Stimulated activated CD4-positive, alpha-beta T cell treated with anti-CD3 and anti-CD28 coated beads, Interleukin-2, amount 100 ng/mL, for 48 hours (primary cell): Measurements from ENCODE around the gene EFR3B.
"Not testable (repeated sequence)": the region's sequence is repeated elsewhere in the genome, so short reads cannot be mapped to it uniquely, and the experiment has no call there.

Source experiments
- DNase-seq, 2 donors: peaks; one replicate each; pipeline ENCODE4 v3.0.0-alpha.2; 2020

The EFR3B gene

DNA sequence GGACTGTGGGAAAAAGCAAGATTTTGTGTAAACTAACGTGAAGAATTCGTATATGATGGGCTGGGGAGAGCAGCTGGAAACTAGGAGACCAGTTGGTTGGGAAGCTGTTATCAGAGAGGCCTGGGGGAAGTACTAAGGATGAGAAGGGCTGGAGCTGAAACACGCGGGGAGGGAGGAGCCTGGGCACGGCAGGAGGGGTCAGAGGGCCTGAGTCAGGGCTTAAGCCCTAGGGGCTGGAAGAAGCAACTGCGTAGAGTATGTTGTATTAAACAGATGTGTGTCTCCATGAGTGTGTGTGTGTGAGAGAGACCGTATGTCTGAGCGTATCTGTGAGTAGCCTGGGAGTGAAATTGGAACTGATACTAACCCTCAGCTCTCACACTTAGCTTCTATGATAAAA lies 118.1 kb downstream of the EFR3B start:
- DNase-seq: no peak

DNA sequence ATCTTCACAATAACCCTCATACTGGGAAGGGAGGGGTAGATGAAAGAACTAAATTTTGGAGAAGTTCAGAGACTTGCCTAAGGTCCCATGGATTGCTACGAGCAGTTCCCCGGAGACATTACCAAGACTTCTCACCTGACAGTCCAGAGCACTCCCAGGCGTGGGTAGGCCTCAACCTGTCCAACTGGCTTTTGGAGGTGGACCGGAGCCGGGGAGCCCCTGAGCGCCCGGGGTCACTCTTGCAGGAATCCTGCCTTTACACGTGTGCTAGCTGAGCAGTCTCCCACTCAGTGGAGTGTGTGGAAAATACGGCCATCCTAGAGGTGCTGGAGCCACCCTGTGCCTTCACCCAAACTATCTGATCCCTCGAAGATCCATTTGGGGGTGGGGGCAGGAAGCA lies 118.5 kb downstream of the EFR3B start:
- DNase-seq: no peak

DNA sequence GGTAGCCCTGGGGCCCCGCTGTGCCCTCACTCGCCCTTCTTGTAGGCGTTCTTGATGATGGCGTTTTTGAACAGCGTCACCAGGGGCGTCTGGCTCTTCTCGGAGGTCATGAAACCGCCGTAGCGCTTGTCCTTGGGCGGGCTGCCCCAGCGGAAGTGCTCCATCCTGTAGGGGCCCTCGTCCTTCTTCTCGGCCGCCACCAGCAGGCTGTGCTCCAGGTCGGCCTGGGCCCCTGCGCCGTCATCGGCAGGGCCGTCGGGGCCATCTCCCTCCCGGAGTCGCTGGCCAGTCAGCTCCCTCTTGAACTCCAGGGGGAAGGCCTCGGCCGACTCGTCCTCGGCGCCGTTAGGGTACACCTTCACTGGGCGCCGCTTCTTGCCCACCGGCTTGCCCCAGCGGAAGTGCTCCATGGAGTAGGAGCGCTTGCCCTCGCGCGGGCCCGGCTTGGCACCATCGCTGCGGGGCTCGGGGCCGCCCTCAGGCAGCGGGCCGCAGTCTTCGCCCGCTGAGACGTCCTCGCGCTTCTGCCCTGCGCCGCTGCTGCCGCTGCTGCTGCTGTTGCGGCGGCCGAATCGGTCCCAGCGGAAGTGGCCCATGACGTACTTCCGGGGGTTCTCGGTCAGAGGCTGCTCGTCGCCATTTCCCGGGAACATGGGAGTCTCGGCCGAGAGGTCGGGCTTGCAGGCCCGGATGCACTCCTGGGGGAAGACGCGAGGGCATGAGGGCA lies 119.3 kb downstream of the EFR3B start:
- DNase-seq: peak; percentile 66 to 67

DNA sequence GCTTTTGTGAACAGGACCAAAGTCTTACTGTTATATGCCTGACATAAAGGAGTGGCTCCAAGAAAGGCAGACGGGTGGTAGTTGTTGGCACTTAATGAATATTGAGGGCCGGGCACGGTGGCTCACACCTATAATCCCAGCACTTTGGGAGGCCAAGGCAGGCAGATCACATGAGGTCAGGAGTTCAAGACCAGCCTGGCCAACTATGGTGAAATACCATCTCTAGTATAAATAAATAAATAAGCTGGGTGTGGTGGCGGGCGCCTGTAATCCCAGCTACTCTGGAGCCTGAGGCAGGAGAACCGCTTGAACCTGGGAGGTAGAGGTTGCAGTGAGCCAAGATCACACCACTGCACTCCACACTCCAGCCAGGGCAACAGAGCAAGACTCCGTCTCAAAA lies 120.2 kb downstream of the EFR3B start:
- DNase-seq: not testable (repeated sequence)

DNA sequence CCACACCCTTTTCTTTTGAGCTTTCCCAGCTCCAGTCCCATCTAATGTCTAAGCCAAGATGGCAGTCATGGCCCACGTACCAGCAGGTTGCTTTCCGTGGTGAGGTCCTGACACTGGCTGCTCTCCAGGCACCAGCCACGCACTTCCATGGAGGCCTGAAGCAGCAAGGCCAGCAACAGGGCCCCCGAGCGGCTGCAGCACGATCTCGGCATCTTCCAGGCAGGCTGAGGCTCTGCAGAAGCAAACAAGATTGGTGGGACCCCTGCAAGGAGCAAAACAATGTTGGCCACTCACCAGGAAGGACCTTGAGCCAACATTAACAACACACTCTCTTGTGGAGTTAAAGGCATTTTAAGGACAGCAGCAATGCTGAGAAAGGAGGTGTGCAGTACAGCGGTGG lies 122.7 kb downstream of the EFR3B start:
- DNase-seq: no peak

DNA sequence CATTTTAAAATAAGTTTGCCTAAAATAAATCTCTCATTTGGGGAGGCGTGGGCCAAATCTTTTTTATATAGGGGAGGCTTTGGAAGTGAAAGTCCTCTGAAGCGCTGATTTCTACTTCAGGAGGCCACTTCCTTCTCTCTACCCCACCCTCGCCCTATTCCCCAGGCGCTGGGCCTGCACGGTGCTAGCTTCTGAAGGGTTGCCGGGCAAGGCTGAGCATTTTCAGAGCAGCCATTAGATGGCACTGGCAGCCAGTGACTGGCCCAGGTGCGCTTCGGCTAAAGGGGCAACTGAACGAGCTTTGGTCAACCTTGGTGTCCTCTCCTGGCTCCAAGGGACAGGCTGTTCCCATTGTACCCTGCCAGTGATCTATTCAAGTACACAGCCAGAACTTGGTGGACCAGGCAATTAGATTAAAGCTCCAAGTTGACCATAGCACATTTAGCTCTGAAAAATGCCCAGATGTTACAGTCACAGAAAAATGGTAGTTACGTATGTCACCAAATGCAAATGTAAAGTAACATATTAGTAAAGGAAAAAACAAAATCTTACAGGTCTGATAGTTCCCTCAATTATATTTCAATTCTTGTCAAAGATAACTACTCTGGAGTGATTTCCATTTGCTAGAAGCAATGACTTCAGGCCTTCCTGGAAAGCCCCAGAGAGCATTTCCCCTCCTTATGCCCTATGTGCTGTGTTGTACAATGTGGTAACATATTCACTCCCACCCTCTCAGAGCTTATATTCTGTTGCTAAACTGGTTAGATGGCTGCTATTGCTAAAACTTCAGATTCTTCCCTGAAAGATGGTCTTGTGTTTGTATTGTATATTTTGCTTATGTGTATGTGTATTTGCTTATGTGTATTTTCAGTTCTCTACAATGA lies 124.4 kb downstream of the EFR3B start:
- DNase-seq: peak in 1 of 2 donors; percentile 34

DNA sequence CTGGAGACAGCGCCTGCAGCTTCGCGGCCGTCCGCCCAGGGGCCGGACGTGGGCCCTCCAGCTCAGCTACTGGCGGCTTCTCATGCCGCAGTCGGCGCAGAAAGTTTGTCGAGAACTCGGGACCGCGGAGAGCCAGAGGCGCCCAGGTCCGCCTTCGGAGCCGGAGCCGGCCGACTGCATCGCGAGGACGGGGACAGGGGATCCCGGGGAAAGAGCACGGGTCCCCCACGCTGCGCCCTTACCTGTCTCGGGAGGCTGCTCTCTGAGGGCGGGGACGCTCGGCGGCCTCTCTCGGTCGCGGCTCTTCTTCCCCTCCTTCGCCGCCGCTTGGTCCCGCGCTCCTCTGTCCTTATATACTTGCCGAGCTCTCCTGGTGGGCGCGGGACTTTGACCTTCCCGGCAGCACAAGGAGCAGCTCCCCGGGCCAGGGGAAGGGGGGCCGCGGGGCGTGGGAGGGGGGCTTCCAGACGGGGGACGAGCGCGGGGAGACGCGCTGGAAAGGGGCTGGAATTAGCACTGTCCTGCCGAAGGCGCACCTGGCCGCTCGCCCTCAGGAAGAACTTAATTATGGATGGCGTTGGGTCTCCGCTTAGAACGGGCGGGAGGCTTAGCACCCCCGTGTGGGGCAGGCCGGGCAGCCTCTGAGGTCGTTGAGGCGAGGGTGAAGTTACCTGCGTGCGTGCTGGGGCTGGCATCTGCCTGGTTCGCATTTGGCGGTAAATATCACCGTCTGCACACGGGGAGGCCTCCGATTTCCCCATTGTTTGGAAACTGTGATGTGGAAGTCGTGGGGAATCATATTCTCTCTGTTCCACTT lies 126.6 kb downstream of the EFR3B start, which contains the start of gene POMC:
Gene POMC, minus strand, starts transcription at position 325 of the 817 bp plus-strand sequence. CDS start 3,808 bp downstream, outside the sequence.
- DNase-seq: peak; percentile 18 to 21

DNA sequence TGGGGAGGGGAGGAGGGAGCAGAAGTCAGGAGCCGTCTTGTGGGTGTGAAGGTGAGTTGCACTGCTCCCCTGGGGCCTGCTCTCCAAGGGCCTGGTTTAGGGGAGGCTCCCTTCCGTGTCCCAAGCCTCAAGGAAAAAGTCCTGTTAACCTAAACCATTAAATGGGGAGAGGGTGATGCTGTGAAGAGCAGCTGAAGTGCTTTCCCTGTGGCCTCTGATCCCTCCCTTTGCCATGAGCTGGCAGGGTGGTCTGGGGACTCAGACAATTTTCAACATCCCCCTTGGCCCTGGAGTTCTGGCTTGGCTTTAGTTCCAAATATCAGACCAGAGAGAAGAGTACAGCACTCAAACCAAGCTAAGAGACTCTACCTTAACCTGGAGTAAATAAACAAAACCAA lies 127.2 kb downstream of the EFR3B start:
- no peak for DNase-seq

DNA sequence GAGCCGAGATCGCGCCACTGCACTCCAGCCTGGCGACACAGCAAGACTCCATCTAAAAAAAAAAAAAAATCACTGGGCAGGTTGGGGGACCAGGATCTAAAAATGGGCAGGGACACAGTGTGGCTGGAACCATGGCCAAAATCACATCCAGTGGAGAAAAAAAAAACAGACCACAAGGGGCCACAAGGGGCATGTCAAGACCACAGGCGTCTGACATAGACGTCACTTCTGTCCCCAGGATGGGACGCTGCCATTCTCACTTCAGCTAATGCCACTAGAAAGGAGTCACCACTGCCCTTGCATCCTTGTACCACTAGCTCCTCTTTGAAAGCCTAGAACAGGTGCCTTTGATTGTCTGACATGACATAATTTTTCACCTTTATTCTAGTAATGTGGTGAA lies 129.0 kb downstream of the EFR3B start:
- DNase-seq: no peak

DNA sequence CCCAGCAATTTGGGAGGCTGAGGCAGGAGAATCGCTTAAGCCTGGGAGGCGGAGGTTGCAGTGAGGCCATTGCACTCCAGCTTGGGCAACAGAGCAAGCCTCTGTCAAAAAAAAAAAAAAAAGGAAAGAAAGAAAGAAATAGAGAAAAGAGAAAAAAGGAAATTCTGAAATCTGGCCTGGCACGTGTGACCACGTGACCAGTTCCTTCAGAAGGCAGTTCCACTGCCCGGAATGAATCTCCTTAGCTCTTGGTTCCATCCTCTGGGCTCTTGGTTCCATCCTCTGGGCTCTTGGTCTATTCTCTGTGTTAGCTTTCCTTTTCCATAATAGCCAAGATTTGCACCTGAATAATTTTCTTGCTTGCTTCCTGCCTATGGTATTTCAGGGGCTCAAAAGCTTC lies 131.8 kb downstream of the EFR3B start:
- no peak for DNase-seq

DNA sequence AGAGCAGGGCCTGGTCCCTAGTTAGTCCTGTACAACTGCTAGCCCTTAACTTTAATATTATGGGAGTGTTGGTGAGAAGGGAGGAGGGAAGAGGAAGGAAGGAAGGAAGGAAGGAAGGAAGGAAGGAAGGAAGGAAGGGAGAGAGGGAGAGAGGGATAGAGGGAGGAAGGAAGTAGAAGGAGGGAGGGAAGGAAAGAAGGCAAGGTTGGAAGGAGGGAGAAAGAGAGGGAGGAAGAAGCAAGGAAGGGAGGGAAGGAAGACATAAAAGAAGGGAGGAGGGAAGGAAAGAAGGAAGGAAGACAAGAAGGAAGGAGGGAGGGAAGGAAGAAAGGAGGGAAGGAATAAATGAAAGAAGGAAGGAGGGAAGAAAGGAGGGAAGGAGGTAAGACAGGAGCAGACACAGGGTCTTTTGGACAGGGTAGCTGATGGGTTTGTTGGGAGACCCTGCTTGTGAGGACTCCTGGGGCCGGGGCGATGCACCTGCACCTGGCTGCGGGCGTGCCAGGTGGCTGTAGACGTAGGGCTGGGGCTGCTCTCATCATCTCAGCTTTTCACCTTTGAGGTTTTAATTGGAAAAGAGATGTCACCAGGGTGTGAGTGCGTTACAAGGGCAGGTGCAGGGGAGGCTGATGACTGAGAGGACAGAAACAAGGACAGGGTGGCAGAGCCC lies 132.5 kb downstream of the EFR3B start:
- DNase-seq: no peak

DNA sequence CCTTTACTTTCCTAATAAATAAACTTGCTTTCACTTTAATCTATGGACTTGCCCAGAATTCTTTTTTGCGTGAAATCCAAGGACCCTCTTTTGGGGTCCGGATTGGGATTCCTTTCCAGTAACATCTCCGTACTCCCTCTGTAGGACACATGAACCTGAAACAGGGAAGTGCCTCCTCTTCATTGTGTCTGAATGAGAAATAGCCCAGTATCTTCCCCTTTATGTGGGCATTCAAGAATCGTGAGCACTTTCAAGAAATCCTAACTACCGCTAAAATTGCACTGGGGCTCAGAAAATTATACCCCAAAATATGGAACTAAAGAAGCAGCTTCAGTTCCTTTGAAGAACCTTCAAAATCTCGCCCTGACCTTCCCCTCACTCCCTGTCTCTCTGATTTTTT lies 134.3 kb downstream of the EFR3B start:
- no peak for DNase-seq

DNA sequence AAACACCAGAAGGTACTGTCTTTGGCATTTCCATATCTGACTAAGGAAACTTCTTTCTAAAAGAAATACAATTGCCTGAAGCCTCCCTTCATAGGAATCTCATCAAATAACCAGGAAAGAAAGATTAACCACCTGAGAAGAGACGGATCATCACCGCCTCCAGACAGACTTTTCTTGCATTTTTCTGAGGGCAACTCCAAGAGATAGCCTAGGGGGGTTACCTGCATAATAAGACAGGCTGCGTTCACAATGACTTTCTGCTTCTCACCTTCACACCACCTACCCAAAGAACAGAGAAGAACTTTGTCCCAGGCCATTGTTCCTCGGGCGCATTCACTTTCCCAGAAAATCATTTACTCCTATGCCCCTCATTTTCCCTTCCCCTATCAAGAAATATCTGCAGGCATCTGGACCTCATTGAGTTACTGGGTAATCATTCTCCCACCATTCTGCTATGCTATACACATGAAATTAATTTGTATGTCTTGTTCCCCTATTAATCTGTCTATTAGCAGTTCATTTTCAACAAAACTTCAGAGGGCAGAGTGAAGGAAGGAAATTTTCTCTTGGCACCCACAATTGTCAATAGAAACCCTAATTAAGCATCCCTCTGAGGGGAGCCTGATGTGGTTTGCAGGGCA lies 134.8 kb downstream of the EFR3B start:
- DNase-seq: no peak

DNA sequence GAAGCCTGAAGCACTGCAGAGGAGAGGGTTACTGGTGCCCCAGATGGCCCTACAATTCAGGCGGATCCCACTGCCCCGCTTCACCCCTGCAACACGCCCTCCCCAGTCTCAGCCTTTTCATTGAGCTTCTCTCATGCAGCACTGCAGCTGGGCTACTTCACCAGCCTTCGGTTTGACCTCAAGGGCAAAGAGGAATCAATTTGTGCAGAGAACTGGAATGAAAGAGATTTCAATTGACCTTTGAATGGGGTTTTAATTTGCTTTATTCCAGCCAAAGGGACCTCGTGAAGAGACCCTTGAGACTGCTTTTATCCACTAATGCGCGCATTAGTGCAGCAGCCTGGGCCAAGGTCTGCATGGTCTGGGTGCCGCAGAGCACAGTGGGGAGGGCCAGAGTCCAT lies 135.3 kb downstream of the EFR3B start:
- DNase-seq: no peak

DNA sequence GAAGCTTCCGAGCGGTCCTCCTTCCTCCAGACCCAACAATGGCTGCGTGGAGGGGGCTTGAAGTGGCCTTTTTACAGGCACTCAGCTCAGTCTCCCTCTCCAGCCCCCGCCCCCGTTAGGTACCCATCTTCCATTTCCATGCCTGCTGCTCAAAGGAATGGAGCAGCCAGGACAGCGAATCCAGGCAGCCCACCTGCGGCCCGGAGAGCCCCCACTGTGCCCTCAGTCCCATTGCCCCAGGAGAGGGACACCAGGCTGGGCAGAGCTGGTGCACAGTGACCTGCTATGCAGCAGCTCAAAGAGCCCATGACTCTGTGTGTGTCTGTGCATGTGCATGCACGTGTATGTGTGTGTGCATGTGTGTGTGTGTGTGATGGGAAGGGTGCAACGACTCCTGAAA lies 137.1 kb downstream of the EFR3B start:
- no peak for DNase-seq

DNA sequence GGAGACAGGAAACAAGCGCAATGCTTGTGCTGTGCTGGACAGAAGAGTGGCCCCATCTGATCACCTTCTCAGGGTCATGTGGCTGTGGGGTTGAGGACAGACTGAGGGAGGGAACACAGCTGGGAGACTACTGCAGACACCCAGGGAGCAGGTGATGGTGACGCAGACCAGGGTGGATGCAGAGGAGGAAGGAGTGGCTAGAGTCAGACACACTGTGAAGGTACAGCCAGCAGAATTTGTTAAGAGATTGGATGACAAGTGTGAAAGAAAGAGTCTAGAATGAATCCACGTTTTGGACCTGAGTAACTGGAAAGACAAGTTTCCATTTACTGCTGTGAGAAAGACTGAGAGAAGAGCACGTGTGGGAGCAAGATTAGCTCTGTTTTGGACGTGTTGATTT lies 142.4 kb downstream of the EFR3B start:
- no peak for DNase-seq

DNA sequence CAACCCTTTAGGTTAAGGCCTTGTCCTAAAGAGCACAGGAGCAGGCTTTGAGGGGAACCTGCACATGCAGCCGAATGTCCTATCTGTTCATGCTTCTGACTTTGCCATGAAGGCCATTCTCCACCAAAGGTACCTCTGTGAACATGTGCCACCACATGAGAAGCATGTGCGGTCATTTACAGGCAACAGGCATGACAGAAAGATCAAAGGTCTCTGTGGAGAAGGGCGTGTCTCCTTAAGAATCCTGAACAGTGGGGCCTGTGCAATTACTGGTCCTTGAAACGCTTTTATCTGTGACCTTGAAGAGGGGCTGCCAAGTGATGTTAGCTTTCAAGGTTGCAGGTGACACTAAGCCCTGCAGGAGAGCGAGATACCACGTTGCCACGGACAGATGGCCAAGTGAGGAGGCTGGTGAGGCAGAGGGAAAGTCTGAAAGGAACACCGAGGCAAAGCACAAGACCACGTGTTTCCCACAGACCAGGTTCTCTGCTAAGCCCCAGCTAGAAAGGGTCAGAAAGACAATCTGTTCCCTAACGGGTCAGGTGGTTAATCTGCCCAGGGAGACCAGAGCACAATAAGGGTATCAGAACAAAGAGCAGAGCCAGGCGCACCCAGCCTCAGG lies 146.0 kb downstream of the EFR3B start:
- no peak for DNase-seq

DNA sequence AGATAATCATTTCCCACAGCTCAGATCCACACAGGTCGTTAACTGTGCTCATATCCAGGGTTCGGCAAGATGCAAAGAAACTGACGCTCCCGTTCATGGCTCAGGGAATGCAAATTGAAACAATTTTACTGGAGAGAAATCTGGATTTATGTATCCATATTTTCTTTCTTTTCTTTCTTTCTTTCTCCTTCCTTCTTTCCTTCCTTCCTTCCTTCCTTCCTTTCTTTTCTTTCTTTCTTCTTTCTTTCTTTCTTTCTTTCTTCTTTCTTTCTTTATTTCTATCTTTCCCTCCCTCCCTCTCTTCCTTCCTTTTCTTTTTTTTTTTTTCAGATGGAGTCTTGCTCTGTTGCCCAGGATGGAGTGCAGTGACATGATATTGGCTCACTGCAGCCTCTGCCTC lies 146.5 kb downstream of the EFR3B start:
- DNase-seq: no peak

DNA sequence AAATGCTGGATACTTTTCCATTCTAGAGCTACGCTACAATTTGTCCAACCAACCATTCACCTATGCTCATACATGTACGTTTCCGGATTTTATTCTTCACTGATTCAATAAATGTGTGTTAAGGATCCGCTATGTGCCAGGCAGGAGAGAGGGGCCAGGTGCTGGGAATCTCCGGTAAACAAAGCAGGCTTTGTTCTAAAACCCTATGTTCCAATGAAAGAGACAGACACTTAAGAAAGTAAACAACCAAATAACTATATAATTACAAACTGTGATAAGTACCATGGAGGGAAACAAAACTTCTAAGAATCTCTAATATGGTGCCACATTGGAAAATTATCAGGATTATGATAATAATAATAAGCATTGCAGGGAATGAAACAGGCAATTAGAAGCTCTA lies 148.7 kb downstream of the EFR3B start:
- no peak for DNase-seq

DNA sequence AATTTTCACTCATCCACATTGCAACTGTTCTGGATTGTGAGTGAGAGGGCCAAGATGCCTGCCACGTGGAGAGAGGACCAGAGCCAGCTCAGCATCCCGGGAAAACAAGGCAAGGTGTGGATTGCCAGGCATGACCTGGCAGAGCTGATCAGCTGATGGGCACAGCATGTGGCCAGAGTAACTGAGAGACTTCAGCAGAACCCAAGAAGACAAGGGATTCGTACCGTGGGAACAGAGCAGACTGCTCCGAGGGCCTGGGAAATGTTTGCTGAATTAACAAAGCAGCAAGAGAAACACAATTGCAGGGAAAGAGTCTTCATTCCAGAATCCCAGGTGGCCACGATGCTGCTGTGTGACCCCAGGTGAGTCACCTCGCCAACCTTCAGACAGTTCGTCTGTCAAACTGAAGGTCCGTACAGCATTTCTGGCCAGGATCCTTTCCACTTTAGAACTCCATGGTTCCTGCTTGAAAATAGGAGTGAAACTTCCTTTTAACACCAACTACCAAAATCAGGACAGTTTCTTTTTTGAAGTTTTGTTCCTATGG lies 152.8 kb downstream of the EFR3B start:
- DNase-seq: no peak
